GM21529 (cell line): ENCODE data around the gene KCNH1.

ENCODE experiments used
- ATAC-seq: cut with Tn5 transposase; IDR thresholded peaks from one replicate; pipeline ENCODE4 v1.9.1; 2021; ENCODE audit not compliant: unreplicated experiment

The KCNH1 gene

DNA sequence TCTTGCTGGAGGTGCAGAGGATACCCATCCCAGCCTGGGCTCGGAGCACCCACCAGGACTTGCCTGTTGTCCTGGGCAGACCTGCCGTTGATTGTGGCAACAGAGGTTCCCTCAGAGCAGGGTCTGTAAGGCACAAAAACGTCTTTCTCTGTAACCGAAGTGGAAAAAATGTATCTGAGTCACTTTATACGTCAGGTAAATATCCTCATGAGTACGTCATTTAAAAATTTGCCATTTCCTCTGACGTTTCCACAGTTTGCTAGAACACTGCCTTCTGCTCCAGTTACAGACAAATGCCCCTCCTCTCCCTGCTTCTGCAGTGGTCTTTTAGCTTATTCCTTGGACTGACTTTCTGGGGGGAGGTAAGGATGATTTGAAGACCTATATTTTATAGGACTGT, 478.4 kb downstream of the KCNH1 start:
- no peak for ATAC-seq

DNA sequence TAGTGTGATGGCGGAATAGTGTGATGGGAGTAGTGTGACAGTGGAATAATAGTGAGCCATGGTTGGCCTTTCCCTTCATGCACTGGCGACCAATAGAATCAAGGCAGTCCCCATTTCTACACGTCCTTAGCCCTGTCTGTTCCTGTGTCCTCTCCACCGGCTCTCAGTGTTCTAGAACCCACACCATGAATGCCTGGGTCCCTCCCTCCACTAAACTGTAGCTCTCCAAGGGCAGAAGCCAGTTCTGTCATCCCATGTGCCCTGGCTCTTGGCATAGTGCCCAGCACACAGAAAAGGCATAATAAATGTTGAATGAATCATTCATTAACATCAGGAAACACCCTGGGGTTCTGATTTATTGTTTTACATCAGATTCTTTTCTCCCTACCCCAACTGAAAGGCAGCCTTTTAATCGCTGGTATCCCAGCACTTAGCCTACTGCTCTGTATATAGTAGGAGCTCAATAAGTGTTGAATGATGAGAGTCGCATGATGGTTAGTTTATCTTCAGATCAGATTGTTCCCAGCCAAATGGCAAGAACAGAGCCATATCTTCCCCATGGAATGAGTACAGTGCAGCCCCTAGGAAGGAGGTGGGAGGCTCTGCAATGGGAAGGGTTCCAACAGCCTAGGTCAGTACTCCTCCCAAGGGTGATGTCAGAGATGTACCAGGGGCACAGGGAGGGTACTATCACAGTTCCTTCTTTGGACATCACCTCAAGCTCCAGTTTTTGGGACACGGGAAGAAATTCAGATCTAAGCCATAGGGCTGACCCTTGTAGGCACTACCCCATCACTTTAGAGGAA, 479.6 kb downstream of the KCNH1 start:
- ATAC-seq: no peak

DNA sequence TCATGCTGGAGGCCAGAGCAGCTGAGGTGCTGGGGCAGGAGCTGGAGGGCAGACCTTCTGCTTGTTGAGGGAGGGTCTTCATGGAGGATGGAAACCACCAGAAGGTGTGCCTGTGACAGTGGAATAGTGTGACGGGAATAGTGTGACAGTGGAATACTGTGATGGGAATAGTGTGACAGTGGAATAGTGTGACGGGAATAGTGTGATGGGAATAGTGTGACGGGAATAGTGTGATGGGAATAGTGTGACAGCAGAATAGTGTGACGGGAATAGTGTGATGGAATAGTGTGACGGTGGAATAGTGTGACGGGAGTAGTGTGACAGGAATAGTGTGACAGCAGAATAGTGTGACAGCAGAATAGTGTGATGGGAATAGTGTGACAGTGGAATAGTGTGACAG, 480.2 kb downstream of the KCNH1 start:
- ATAC-seq: no peak

DNA sequence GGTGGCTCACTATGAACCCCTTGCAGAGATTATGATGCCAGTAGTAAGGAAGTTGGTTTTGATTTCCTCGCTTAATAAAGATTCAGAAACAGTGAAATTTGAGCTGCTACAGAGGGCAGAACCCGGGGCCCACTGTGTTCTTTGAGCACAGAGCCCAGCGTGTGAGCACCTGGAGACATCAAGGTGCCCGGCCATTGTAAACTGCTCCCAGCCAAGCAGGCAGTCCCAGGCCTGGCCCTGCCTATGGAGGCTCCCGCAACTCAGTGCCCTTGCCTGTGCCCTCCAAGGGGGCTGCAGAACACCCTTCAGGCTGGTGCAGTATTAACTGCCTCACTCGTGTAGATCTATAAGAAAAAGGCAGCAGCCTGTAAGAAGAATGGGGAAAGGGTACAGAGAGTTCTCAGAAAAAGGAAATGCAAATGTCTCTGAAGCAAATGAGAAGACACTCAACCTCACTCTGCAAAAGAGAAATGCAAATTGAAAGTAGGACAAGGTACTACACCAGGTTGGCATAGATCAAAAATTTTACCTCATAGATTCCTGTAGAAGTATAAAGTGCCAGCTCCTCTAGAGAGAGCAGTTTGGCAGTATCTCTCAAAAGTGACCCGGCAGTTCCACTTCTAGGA, 481.5 kb downstream of the KCNH1 start:
- ATAC-seq: no peak

DNA sequence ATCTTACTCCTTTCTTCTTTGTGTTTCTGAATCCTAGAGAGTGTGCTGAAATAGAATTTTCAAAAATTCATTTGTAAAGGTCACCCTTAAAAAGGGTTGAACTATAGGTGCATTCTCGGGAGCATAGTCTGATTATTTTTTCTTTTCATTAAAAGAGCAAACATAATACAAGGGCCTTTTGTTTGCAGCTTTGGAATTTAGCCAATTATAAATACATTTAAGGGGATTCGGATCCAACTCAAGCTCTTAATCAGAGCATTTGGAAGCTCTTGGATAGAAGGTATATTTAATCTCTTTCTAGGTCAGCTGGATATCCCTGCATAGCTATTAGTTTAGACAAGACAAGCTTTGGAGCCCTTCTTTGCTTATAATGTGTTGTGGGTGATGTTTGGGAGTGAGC, 483.5 kb downstream of the KCNH1 start:
- no peak for ATAC-seq

DNA sequence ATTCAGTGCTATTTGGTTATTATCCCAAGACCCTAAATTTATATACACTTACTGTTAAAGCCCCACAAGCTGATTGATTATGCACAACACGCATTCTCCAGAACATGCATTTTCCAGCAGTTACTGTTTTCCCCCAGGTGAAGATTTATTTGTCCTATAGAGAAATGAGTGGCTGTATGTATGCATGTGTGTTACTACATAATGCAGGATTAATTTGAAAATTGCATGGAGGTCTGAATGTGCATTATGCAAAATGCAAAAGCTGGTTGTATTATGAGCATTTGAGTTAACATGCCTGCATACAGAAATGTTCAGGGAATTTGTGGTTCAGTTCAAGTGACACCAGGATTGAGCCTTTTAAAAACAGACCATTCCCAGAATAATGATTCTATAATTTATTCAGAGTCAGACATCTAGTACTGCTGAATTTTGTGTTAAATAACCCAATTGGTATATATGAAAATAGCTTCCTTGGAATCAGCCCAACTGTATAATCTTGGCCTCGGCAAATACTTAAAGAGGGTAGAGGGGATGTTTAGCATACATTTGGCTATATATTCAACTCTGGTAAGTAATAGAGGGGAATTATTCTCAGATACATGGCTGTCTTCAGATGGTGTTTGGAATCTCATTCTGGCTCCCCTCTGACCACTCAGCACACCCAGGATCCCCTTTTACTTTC, 485.2 kb downstream of the KCNH1 start:
- ATAC-seq: no peak

DNA sequence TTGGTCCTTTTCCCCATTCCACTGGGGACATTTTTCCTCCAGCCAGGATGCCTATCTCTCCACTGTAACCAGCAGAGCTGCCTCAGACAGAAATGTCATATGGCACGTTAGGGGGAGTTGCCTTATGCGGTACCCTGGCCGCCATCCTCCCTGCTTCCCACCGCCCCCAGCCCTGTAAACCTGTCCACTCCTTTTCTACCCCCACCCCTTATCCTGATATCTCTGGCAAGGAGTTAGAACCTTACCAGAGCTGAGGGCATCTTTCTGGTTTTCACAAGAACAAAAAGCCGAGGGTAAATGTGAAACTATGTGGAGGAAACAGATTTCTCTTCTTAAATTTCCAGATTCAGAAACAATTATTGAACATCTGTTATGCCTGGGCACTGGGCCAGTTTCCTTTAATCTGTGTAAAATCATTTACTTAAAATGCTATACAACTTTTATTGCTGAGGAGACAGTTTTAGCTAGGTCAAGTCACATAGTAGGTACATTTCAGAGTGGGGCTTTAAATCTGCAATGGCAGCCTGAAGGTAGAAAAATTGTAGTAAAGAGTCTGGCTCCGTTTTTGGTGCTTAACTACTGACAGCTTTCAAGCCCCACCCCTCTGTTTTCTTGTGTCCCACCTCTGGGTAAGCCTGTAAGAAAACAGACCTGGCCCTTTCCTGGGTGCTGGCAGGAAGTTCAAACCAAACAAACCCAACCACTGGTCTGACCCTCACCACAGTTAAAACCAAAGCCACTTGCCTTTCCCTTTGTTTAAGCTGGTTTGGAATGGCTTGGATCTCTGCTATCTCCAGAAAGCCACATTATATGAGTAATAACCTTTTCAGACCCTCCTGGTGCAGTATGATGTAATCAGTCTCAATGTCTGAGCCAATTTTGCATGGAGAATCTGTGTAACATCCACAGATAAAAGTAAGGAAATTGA, 486.3 kb downstream of the KCNH1 start:
- ATAC-seq: no peak

DNA sequence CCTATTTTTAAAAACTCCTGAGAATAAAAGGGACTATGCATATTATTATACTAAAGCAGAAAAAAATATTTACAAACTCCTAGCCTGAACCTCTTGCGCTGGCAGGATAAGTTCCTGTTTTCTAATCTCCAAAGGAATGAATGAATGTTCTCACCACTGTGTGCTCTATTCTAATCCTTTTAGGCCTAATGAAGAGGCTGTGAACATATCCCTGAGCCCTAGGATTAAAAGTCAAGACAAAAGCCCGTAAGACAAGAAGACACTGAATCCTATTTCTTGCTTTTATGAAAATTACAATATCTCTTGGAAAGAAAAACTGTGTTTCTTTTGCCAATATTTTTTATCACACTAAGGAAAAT, 487.7 kb downstream of the KCNH1 start:
- no peak for ATAC-seq

DNA sequence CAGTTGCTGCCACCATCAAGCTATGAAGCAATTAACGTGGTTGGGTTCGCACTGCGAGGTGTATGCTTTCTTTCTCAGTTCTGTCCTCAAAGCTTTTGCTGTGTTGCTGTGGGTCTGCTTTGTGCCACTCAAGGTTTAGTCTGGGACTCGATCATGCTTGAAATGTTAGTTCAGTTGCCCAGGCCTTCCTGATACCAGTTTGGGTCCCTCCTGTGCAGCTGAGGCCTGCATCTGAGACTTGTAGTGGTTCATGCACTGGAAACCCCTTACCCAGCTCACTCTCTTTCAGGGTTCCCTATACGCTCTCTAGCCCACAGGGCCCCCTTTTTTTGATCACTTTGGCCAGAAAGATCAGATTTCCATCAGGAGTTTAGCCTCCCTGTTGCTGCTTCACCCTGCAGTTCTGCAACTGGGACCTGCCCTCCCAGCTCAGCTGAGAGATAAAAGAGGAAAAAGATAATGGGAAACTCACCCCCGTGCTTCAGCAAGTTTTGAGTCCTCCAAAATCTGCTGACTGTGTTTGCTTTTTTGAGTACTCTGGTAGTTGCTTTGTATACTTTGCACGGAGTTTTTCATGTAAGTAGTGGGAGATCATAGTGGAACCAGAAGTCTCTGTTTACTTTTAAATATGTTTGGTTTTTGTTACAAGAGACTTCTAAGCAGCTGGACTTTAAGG, 488.2 kb downstream of the KCNH1 start:
- no peak for ATAC-seq

DNA sequence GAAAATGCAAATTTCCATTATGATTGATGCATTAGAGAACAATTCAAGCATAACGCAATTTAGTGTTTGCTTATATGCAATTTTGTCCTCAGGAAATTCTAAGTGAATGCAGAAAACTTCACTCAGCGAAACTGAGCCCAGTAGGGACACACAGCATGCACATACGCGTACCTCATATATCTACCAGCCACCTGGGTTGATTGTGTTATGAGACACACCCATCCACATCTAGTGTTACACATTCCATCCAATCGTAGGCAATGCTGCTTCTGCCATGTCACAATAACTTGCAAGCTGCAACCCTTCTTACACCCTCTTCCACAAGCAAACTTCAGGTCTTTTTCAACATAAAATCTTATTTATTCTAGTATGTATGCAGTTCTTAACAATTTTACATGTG, 492.4 kb downstream of the KCNH1 start:
- no peak for ATAC-seq

DNA sequence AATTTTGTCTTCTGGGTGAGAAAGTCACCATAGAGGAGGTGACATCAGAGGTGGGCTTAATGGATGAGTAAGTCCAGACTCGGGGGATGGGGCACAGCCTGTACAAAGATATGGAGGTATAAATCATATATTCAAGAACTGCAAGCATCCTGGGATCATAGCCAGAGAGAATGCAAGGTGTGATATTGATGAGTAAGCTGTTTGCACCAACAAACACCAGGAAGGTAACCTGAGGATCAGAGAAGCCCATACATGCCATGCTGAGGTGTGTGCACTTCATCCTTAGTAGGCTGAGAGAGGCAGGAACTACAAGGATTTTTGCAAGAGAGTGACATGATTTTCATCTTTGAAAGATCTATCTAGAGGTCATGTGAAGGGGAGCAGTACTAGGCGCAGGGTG, 498.8 kb downstream of the KCNH1 start:
- no peak for ATAC-seq

DNA sequence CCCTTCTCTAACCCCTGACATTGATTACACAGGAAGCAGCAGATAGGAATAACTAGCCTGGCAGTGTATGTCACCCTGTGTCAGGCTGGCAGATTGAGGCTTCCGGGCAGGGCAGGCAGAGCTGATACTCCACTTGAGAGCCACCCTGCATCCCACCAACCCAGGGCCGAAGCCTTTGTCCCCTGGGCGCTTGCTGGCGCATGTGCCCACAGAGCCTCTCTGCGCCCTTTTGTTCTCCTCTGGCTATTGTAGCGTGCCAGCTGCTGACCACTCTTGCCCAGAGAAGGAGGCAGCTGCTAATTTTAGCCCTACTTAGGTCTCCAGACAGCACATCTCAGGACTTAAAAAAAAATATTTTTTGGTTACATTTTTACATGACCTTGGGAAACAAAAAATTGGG, 500.3 kb downstream of the KCNH1 start:
- no peak for ATAC-seq

DNA sequence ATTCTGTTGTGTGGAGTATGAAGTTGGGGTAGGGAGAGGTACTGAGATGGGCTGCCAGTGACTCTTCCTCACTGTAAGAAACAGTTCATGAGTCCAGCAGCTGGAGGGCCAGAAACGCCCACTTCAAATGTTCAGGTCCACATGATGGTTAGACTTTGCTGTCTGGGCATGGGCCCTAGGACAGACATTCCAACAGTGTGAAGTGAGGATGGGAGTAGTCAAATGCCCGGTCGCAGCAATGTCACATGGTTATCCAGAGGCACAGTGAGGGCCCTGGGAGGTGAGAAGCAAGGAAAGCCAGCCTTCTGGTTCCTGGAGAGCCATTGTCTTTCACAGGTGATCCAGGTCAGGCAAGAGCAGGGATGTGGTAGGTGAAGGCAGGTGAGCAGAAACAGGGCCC, 500.8 kb downstream of the KCNH1 start:
- no peak for ATAC-seq

DNA sequence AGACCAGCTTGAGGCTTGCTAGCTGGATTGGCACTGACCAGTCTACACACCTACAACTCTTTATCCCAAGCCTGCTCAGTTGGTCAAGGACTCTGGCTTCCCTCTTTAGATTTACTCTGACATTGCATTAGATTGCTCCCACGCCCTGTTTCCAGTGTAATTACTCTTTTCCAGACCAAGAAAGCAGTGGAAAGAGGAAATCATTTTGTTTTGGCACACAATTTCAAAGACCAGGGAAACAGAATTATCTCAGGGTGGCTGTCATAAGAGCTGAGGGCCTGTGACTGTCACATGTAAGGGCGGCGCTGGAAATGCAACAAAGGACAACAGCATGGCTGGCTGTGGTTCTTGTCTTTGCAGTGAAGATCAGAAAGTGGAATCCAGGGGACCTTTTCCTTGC, 502.5 kb downstream of the KCNH1 start:
- no peak for ATAC-seq

DNA sequence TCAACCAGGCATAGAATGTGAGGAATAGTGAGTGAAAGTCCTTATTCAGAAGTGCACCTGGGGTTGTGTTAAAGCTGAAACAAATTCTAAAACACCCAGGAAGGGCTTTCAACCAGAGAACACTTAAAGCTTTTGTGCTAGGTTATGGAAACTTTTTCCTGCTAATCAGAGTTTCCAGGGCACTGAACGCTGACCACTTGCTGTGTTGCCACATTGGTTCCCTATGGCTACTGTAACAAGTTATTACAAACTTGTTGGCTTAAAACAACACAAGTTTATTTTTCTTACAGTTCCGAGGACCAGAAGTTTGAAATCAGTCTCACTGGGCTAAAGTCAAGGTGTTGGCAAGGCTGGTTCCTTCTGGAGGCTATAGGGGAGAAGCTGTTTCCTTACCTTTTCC, 504.7 kb downstream of the KCNH1 start:
- no peak for ATAC-seq

DNA sequence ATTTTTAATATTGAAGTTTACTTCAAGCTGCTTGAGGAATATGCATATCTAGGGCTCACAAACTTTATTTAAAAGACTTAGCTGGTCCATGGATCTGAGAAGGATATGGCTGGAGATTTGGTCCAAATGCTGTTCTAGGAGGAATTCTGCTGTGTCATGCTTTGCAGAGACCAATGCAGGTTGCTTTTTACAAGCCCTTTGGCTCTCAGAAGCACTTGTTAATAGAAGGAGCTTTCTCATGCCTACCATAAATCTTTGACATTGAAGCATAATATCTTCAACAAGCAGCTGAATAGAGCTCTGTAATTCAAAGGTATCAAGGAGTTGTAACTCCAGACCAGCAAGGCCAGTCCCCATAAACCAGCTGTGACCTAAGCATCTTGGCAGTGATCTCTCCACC, 506.2 kb downstream of the KCNH1 start:
- ATAC-seq: no peak
